ENCODE data around the gene BSN. TPM values are rescaled to one million over a fixed set of nuclear protein-coding genes. Genes with fewer than 3 reads are reported as not detected.

Gene BSN
- total and polyA plus RNA-seq, 2 of the 4 experiments (the other 2 are of a cell fraction): under 0.01 to 0.03 TPM

DNA sequence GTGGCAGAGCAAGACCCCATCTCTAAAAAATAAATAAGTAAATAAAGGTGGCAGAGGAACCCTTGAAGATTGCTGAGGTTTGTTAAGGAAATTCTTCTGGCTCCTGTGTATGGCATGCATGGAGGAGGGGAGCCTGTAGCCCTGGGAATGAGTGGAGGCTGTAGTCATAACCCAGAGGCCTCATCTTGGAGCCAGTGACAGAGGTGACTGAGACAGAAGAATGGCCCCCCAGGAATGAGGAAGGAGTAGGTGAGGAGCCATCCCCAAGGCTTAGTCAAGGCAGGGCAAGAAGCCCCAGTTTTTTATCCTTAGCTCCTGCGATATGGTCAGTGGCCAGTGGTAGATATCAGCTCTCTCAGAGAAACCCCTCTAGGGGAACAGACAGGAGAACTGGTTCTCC, 46.5 kb downstream of the BSN start:
- Histone ChIP-seq H3K18ac (ENCODE audit: low read depth, low read length) (no peak overlapping the region), H3K14ac (replicated peaks; ENCODE audit: low read depth, low read length) (no peak overlapping the region), H2AK5ac (ENCODE audit: low read depth, low read length) (no peak overlapping the region), H3K56ac (ENCODE audit: extremely low read depth, insufficient read depth, low read length) (no peak overlapping the region), H4K5ac (ENCODE audit: low read depth, low read length) (no peak overlapping the region), H3K4me3 (ENCODE audit: insufficient read depth, low read depth, low read length) (no peak overlapping the region), H4K8ac (ENCODE audit: low read depth in 2 of 2, low read length in 2 of 2) (no peak overlapping the region; a peak in 1 of 4 replicates), H2AFZ (replicated peaks; ENCODE audit: low read length, poor library complexity) (no peak overlapping the region), H3K79me1 (ENCODE audit: low read depth in 1 of 2, low read length in 2 of 2) (no peaks in the 10 kb centered on the region), H3K4me1 (ENCODE audit: control insufficient read depth, insufficient read depth, low read length) (peaks cover 5% of the 10 kb centered on the region; the same call in 1 of the 2 replicates), H3K27me3 (ENCODE audit: control insufficient read depth, insufficient read depth, low read length) (no peaks in the 10 kb centered on the region; the same call in 1 of the 2 replicates), H3K9me3 (ENCODE audit: control insufficient read depth, insufficient read depth, low read length) (no peaks in the 10 kb centered on the region), H3K4ac (ENCODE audit: low read depth, low read length) (no peak overlapping the region), H3K27ac (ENCODE audit: insufficient read depth, low read length) (no peak overlapping the region), H3K23ac (ENCODE audit: low read depth, low read length) (no peak overlapping the region), H2AK9ac (replicated peaks; ENCODE audit: low read depth, low read length, poor library complexity) (no peak overlapping the region), H4K91ac (ENCODE audit: insufficient read depth, low read depth, low read length) (no peak overlapping the region), H2BK5ac (ENCODE audit: low read depth, low read length, poor library complexity, severe bottlenecking) (peak overlapping the region; percentile 50), H3K9ac (ENCODE audit: low read depth, low read length) (no peak overlapping the region), H2BK15ac (ENCODE audit: low read depth, low read length) (no peak overlapping the region), H2BK120ac (ENCODE audit: low read depth, low read length) (no peak overlapping the region), H3K4me2 (ENCODE audit: low read depth, low read length) (no peak overlapping the region), H3K9me1 (ENCODE audit: insufficient read depth, low read length) (no peaks in the 10 kb centered on the region), H2BK20ac (ENCODE audit: low read depth, low read length) (no peak overlapping the region), H3K36me3 (ENCODE audit: control insufficient read depth, insufficient read depth, low read length) (no peaks in the 10 kb centered on the region), H4K20me1 (ENCODE audit: insufficient read depth, low read length) (no peaks in the 10 kb centered on the region)
- CTCF ChIA-PET: no interaction called here
- whole genome bisulfite sequencing, 2 experiments (ENCODE audit: extremely low coverage in 2 of 2, insufficient read length in 1 of 2): no CpG with 5 or more reads among the region's 1 CpG
- ATAC-seq (ENCODE audit: low read depth) (peak; percentile 48), DNase-seq (peak; percentile 18)
- in situ Hi-C loops (cut with MboI; ENCODE audit: low sequenced_read_pairs) (no loop called here), dilution Hi-C loops (cut with HindIII; ENCODE audit: low sequenced_read_pairs, unreplicated experiment) (no loop called here), intact Hi-C loops (cut with micrococcal nuclease) (no loop called here)
- POLR2A ChIA-PET (ENCODE audit: unreplicated experiment): no interaction called here
- TF ChIP-seq POLR2A (IDR thresholded peaks at IDR 0.05; ENCODE audit: low read depth, low read length): no peak
- no peak for TF ChIP-seq CEBPB (IDR thresholded peaks at IDR 0.05; ENCODE audit: low read depth, low read length)
- TF ChIP-seq CHD1 (IDR thresholded peaks at IDR 0.05; ENCODE audit: low read depth, low read length): no peak
- no peak for TF ChIP-seq MAZ (IDR thresholded peaks at IDR 0.05; ENCODE audit: borderline replicate concordance, low read depth, low read length)
- no peak for TF ChIP-seq BHLHE40 (IDR thresholded peaks at IDR 0.05; ENCODE audit: low read depth, low read length)
- no peak for TF ChIP-seq RAD21 (IDR thresholded peaks at IDR 0.05; ENCODE audit: low read length)
- no peak for TF ChIP-seq RFX5 (IDR thresholded peaks at IDR 0.05; ENCODE audit: low read depth, low read length)
- TF ChIP-seq, protein P1, sequence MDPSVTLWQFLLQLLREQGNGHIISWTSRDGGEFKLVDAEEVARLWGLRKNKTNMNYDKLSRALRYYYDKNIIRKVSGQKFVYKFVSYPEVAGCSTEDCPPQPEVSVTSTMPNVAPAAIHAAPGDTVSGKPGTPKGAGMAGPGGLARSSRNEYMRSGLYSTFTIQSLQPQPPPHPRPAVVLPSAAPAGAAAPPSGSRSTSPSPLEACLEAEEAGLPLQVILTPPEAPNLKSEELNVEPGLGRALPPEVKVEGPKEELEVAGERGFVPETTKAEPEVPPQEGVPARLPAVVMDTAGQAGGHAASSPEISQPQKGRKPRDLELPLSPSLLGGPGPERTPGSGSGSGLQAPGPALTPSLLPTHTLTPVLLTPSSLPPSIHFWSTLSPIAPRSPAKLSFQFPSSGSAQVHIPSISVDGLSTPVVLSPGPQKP (IDR thresholded peaks at IDR 0.05; ENCODE audit: borderline replicate concordance, low read depth, low read length): no peak
- TF ChIP-seq SMC3 (IDR thresholded peaks at IDR 0.05; ENCODE audit: low read depth, low read length): no peak
- TF ChIP-seq MXI1 (IDR thresholded peaks at IDR 0.05; ENCODE audit: borderline replicate concordance, low read depth, low read length): no peak
- TF ChIP-seq RCOR1 (IDR thresholded peaks at IDR 0.05; ENCODE audit: insufficient replicate concordance, low read length): no peak
- no peak for TF ChIP-seq NFE2L2 (IDR thresholded peaks at IDR 0.05; ENCODE audit: low read depth, low read length)
- TF ChIP-seq, protein P2, sequence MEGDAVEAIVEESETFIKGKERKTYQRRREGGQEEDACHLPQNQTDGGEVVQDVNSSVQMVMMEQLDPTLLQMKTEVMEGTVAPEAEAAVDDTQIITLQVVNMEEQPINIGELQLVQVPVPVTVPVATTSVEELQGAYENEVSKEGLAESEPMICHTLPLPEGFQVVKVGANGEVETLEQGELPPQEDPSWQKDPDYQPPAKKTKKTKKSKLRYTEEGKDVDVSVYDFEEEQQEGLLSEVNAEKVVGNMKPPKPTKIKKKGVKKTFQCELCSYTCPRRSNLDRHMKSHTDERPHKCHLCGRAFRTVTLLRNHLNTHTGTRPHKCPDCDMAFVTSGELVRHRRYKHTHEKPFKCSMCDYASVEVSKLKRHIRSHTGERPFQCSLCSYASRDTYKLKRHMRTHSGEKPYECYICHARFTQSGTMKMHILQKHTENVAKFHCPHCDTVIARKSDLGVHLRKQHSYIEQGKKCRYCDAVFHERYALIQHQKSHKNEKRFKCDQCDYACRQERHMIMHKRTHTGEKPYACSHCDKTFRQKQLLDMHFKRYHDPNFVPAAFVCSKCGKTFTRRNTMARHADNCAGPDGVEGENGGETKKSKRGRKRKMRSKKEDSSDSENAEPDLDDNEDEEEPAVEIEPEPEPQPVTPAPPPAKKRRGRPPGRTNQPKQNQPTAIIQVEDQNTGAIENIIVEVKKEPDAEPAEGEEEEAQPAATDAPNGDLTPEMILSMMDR (conservative IDR thresholded peaks at IDR 0.05; ENCODE audit: low read depth, low read length): no peak
- no peak for TF ChIP-seq USF2 (IDR thresholded peaks at IDR 0.05; ENCODE audit: low read depth, low read length)
- TF ChIP-seq FOS (IDR thresholded peaks at IDR 0.05; ENCODE audit: low read depth, low read length): no peak
- TF ChIP-seq MAFK (IDR thresholded peaks at IDR 0.05; ENCODE audit: low read depth, low read length): no peak
- no TSS peak for BruUV-seq (replicated peaks)

Measured in IMR-90 (cell line).